BE2C (cell line): ENCODE results near the gene TCERG1.

ENCODE experiments used
- DNase-seq: peaks from one replicate; pipeline ENCODE4 v3.0.0-alpha.2; 2020
- H3K27me3 ChIP-seq: fragments of 250-450 bp; sonication (Bioruptor Pico); 2 replicates; pipeline ENCODE4 v1.5.1; 2020; ENCODE audit warnings: mild to moderate bottlenecking
- H3K36me3 ChIP-seq: fragments of 250-450 bp; sonication (Bioruptor Pico); 2 replicates; pipeline ENCODE4 v1.5.1; 2020; ENCODE audit warnings: mild to moderate bottlenecking
- H3K4me1 ChIP-seq: fragments of 250-450 bp; sonication (Bioruptor Pico); 2 replicates; pipeline ENCODE4 v1.5.1; 2020
- H3K4me3 ChIP-seq: 2 replicates; pipeline ENCODE4 v1.5.1; 2011; ENCODE audit warnings: low read depth, low read length
- H3K9me3 ChIP-seq: fragments of 250-450 bp; sonication (Bioruptor Pico); 2 replicates; pipeline ENCODE4 v1.5.1; 2020
- CTCF ChIP-seq: IDR thresholded peaks from 2 replicates; pipeline ENCODE4 v1.5.1; 2012; ENCODE audit warnings: mild to moderate bottlenecking, low read depth, low read length

The TCERG1 gene

DNA sequence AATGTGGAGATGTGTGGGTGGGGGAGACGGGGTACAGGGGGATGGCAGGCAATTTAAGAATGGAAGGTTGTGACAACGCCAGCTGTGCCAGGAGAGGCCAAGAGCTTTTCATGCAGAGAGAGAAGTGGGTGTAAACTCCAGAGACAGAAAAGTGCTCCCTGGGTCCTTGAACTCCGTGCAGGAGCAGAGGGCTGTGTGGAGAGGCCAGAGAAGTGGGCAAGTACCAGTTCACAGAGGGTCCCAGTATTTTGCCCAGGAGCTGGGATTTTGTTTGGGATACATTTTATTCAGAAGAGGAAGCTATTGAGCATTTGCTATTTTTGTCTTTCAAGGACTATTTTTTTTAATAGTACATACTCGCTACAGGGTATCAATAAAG, 19.5 kb upstream of the TCERG1 start:
- no peaks in the 10 kb centered on the region for H3K4me1 ChIP-seq
- DNase-seq, result no peak
- no peaks in the 10 kb centered on the region for H3K36me3 ChIP-seq
- H3K27me3 ChIP-seq, result peaks cover 39% of the 10 kb centered on the region
- H3K4me3 ChIP-seq, result no peak overlapping the region
- no peaks in the 10 kb centered on the region for H3K9me3 ChIP-seq
- no peak for TF ChIP-seq CTCF

- Histone ChIP-seq H3K36me3 (no peaks in the 10 kb centered on the region), H3K4me3 (no peak overlapping the region), H3K4me1 (no peaks in the 10 kb centered on the region), H3K9me3 (no peaks in the 10 kb centered on the region), H3K27me3 (peaks cover 46% of the 10 kb centered on the region)
- no peak for TF ChIP-seq CTCF
- DNase-seq, result no peak
Observed at GRCh38 chr5:146428658-146429057, 18.5 kb upstream of the TCERG1 start.

DNA sequence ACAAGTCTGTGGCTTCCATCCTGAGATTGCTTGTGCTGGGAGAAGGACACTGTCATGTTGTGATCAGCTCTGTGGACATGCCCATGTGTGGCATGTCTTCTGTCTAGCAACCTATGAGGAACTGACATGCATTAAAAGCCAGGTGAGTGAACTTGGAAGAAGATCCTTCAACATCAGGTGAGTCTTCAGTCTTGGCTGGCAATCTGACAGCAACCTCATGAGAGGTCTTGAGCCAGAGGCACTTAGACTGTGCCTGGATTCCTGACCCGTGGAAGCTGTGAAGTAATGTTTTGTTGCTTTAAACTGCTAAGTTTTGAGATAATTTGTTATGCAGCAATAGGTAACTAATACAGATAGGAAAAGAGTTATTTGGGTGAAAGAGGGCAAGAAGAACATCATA, 6.8 kb upstream of the TCERG1 start:
- Histone ChIP-seq H3K27me3 (peaks cover 28% of the 10 kb centered on the region), H3K4me1 (no peaks in the 10 kb centered on the region), H3K36me3 (no peaks in the 10 kb centered on the region), H3K9me3 (no peaks in the 10 kb centered on the region), H3K4me3 (no peak overlapping the region)
- no peak for DNase-seq
- no peak for TF ChIP-seq CTCF

GRCh38 chr5:146440870-146441495, 6.2 kb upstream of the TCERG1 start:
- Histone ChIP-seq H3K4me3 (no peak overlapping the region), H3K27me3 (peaks cover 22% of the 10 kb centered on the region), H3K4me1 (no peaks in the 10 kb centered on the region), H3K9me3 (no peaks in the 10 kb centered on the region), H3K36me3 (no peaks in the 10 kb centered on the region)
- TF ChIP-seq CTCF, result no peak
- DNase-seq, result no peak

- TF ChIP-seq CTCF, result no peak
- H3K36me3 ChIP-seq, result no peaks in the 10 kb centered on the region
- H3K27me3 ChIP-seq, result peaks cover 17% of the 10 kb centered on the region
- no peaks in the 10 kb centered on the region for H3K9me3 ChIP-seq
- no peak overlapping the region for H3K4me3 ChIP-seq
- no peaks in the 10 kb centered on the region for H3K4me1 ChIP-seq
- no peak for DNase-seq
Observed at GRCh38 chr5:146441896-146442295, 5.2 kb upstream of the TCERG1 start.

DNA sequence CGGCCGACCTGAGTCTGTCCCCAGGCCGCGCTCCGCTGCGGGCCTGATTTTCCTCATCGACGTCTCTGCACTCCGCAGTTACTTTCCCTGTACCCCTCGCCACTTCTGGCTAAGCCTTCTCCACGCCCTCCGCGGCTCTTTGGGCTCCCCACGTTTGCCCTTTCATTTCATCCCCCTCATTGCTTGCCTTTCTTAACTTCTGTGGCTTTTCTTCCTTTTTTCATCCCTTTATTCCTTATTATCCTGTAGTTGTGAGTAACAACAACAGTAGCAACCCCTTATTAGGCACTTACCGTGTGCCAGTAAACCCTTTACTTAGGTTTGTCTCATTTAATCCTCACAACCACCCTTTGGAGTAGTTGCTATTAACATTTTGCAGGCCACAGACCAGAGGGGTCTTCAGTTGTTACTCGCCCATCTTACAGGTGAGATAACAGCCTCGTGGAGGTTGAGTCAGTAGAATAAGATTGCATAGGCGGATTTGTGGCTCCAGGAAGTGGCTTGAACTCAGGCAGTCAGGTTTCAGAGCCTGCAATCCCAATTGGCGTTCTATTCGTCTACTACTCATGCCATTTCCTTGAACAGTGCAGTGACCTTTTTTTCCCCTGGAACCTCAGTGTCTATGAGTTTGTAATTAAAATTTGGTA, 724 bp downstream of the TCERG1 start:
- no peak for DNase-seq
- no peak for TF ChIP-seq CTCF

More for the DNA sequence above, 724 bp downstream of the TCERG1 start:
- H3K27me3 ChIP-seq, result no peaks in the 10 kb centered on the region
- peak overlapping the region; percentile 91 for H3K4me3 ChIP-seq
- H3K4me1 ChIP-seq, result no peaks in the 10 kb centered on the region; the same call in 1 of the 2 replicates
- H3K36me3 ChIP-seq, result peaks cover 5% of the 10 kb centered on the region
- H3K9me3 ChIP-seq, result no peaks in the 10 kb centered on the region
